HUES6 (cell line): ENCODE measurements around the gene WDR54.
A peak's percentile ranks its signal among the peaks of the same experiment; 100 is the strongest.

Experiments used
- H3K27ac ChIP-seq: 2 replicates; pipeline ENCODE4 v1.7.0; 2013; ENCODE audit warnings: low read depth, mild to moderate bottlenecking, low read length, inconsistent platforms
- H3K27me3 ChIP-seq: 2 replicates; pipeline ENCODE4 v1.6.1; 2013; ENCODE audit warnings: low read length; ENCODE audit not compliant: control insufficient read depth, insufficient read depth
- H3K36me3 ChIP-seq: 2 replicates; pipeline ENCODE4 v1.6.1; 2013; ENCODE audit warnings: low read length; ENCODE audit not compliant: control insufficient read depth, insufficient read depth
- H3K4me1 ChIP-seq: 2 replicates; pipeline ENCODE4 v1.6.1; 2013; ENCODE audit warnings: low read length; ENCODE audit not compliant: control insufficient read depth, insufficient read depth
- H3K4me3 ChIP-seq: 2 replicates; pipeline ENCODE4 v1.5.1; 2013; ENCODE audit warnings: low read depth, low read length
- H3K9ac ChIP-seq: one replicate; pipeline ENCODE4 v1.6.1; 2013; ENCODE audit warnings: mild to moderate bottlenecking, low read length
- H3K9me3 ChIP-seq: 2 replicates; pipeline ENCODE4 v1.6.1; 2013; ENCODE audit warnings: low read depth, low read length; ENCODE audit not compliant: control insufficient read depth, insufficient read depth

The WDR54 gene

GRCh38 chr2:74384051-74384450 is 37.5 kb upstream of the WDR54 start:
- Histone ChIP-seq H3K9ac (no peak overlapping the region), H3K4me1 (peaks cover 16% of the 10 kb centered on the region), H3K27me3 (no peaks in the 10 kb centered on the region), H3K4me3 (no peak overlapping the region), H3K9me3 (no peaks in the 10 kb centered on the region), H3K27ac (no peak overlapping the region), H3K36me3 (peaks cover 13% of the 10 kb centered on the region)

DNA sequence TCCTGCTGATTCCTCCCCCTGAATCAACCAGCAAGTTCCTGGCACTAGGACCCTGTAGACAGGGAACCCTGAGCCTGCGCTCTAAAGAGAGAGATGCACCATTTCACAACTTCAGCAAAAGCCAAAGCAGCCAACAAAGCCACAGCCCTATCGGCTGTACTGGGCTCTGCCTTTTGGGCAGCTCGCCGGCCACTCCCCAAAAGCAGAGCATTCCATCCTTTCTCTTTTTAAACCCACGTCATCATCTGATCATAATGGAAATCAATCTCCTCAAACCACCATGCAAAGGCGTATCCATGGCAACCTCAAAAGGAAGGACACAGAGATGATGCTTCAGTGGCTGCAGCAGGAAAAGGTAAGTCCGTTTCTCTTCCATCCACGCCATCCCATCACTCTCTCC is 36.1 kb upstream of the WDR54 start:
- Histone ChIP-seq H3K27ac (no peak overlapping the region), H3K9ac (no peak overlapping the region), H3K4me1 (peaks cover 7% of the 10 kb centered on the region), H3K27me3 (no peaks in the 10 kb centered on the region), H3K9me3 (no peaks in the 10 kb centered on the region), H3K36me3 (peaks cover 13% of the 10 kb centered on the region), H3K4me3 (no peak overlapping the region)

GRCh38 chr2:74387346-74387745 is 34.2 kb upstream of the WDR54 start:
- H3K27me3 ChIP-seq = no peaks in the 10 kb centered on the region
- H3K9ac ChIP-seq = no peak overlapping the region
- no peaks in the 10 kb centered on the region for H3K9me3 ChIP-seq
- H3K4me1 ChIP-seq = peaks cover 9% of the 10 kb centered on the region
- peaks cover 13% of the 10 kb centered on the region for H3K36me3 ChIP-seq
- no peak overlapping the region for H3K27ac ChIP-seq
- no peak overlapping the region for H3K4me3 ChIP-seq

GRCh38 chr2:74390606-74391005 is 30.9 kb upstream of the WDR54 start:
- Histone ChIP-seq H3K27ac (no peak overlapping the region), H3K9ac (no peak overlapping the region), H3K36me3 (peaks cover under 1% of the 10 kb centered on the region), H3K9me3 (no peaks in the 10 kb centered on the region), H3K4me1 (peaks cover 10% of the 10 kb centered on the region), H3K27me3 (no peaks in the 10 kb centered on the region), H3K4me3 (peak overlapping the region; percentile 96)

DNA sequence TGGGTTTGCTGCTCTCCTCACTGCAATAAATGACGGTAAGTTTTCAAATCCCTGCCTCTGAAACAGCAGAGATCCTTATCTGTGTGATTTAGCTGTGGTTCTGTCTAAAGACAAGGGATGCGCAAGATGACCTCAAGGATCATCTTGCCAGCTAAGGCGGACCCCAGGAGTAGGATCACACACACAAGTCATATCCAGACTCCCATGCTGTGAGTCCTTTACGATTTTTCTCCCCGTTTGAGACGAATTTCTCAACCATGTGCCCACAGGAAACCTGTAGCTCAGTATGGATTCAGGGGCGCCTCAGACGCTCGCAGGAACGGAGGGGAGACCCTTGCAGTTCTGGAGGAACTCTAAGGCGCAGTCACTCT is 30.3 kb upstream of the WDR54 start:
- Histone ChIP-seq H3K4me1 (peaks cover 10% of the 10 kb centered on the region), H3K27ac (peak overlapping the region; percentile 98), H3K9ac (peak overlapping the region; percentile 92), H3K27me3 (no peaks in the 10 kb centered on the region), H3K36me3 (no peaks in the 10 kb centered on the region), H3K4me3 (peak overlapping the region; percentile 96), H3K9me3 (no peaks in the 10 kb centered on the region)

DNA sequence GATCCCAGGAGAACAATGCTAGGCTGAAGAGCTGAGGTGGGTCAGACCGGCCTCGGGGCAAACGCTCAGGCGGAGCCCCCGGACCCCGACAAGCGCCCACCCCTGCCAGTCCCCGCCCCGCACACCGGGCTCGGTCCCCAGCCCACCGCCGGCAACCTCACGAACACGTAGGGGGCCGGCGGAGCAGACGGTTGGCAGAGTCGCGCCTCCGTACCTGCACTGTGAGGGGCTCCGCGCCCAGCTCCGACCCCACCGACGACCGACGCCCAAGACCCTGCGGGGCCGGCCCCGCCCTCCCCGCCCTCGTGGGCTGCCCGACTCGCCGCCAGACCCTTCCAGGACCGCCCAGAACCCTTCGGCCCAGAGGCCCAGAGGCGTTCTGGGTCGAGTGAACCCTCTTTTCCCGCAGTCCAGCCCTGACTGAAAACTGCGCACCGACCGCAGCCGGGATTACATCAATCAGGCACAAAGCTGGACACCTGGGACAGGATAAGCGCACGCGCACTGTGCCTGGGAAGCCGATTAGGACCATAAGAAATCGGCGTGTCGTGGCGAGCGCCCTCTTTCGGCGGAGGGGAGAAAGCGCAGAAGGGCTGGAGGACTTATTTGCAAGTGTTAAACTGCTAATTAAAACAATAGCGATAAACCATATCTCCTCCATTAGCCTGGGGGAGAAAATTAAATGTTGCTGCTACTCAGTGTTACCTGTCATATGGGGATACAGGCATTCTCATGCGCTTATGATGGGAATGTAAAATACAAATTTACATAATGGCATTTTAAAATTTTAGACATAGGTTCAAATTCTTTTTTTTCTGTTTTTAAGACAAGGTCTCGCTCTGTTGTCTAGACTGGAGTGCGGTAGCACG is 29.7 kb upstream of the WDR54 start:
- Histone ChIP-seq H3K4me3 (peak overlapping the region; percentile 96), H3K9ac (peak overlapping the region; percentile 92), H3K4me1 (peaks cover 10% of the 10 kb centered on the region), H3K27ac (peak overlapping the region; percentile 98), H3K36me3 (no peaks in the 10 kb centered on the region), H3K27me3 (no peaks in the 10 kb centered on the region), H3K9me3 (no peaks in the 10 kb centered on the region)

DNA sequence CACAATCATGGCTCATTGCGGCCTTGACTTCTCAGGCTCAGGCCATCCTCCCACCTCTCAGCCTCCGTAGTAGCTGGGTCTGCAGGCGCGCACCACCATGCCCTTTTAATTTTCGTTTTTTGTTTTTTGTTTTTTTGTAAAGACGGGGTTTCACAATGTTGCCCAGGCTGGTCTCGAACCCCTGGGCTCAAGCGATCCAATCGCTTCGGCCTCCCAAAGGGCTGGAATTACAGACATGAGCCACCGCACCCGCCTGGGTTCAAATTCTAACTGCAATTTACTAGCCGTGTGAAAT is 29.1 kb upstream of the WDR54 start:
- H3K36me3 ChIP-seq = no peaks in the 10 kb centered on the region
- H3K27ac ChIP-seq = no peak overlapping the region; the same call in 1 of the 2 replicates
- no peaks in the 10 kb centered on the region for H3K27me3 ChIP-seq
- no peaks in the 10 kb centered on the region for H3K9me3 ChIP-seq
- H3K9ac ChIP-seq = no peak overlapping the region
- H3K4me1 ChIP-seq = peaks cover 10% of the 10 kb centered on the region
- H3K4me3 ChIP-seq = peak overlapping the region; percentile 96

DNA sequence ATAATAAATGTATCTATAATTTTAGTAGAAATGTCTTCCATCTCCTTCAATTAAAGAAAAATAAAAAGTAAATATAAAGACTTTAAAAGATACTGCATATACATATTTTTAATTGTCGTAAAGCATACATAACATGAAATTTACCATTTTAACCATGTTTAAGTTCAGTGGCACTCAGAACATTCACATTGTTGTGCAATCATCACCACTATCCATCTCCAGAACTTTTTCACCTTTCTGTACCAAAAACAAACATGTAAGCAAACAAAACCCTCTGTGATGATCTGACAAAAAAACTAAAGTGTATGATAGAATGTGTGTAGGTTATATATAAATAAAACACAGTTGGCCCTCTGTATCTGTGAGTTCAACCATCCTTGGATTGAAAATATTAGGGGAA is 28.0 kb upstream of the WDR54 start:
- Histone ChIP-seq H3K4me1 (peaks cover 10% of the 10 kb centered on the region), H3K9me3 (no peaks in the 10 kb centered on the region), H3K36me3 (no peaks in the 10 kb centered on the region), H3K27ac (no peak overlapping the region), H3K27me3 (no peaks in the 10 kb centered on the region), H3K9ac (no peak overlapping the region), H3K4me3 (no peak overlapping the region)

- no peak overlapping the region for H3K27ac ChIP-seq
These were observed 25.4 kb upstream of the WDR54 start for GRCh38 chr2:74396149-74396548.

GRCh38 chr2:74399785-74400184 is 21.7 kb upstream of the WDR54 start:
- H3K9ac ChIP-seq = no peak overlapping the region
- H3K9me3 ChIP-seq = no peaks in the 10 kb centered on the region
- H3K27ac ChIP-seq = no peak overlapping the region
- no peaks in the 10 kb centered on the region for H3K36me3 ChIP-seq
- H3K27me3 ChIP-seq = no peaks in the 10 kb centered on the region
- H3K4me1 ChIP-seq = no peaks in the 10 kb centered on the region
- no peak overlapping the region for H3K4me3 ChIP-seq

More at GRCh38 chr2:74396149-74396548, 25.4 kb upstream of the WDR54 start:
- no peak overlapping the region for H3K4me3 ChIP-seq
- no peak overlapping the region for H3K9ac ChIP-seq
- H3K9me3 ChIP-seq = no peaks in the 10 kb centered on the region
- peaks cover 3% of the 10 kb centered on the region; the same call in 1 of the 2 replicates for H3K4me1 ChIP-seq
- no peaks in the 10 kb centered on the region for H3K27me3 ChIP-seq
- no peaks in the 10 kb centered on the region for H3K36me3 ChIP-seq

- H3K9ac ChIP-seq = no peak overlapping the region
- H3K27ac ChIP-seq = no peak overlapping the region
- no peaks in the 10 kb centered on the region for H3K27me3 ChIP-seq
- H3K9me3 ChIP-seq = no peaks in the 10 kb centered on the region
- no peaks in the 10 kb centered on the region for H3K36me3 ChIP-seq
- H3K4me3 ChIP-seq = no peak overlapping the region
- H3K4me1 ChIP-seq = no peaks in the 10 kb centered on the region
These were observed 19.6 kb upstream of the WDR54 start for GRCh38 chr2:74401891-74402290.
